Neural cell (in vitro differentiated cells): ENCODE results near the gene HPGD. TPM values are rescaled to one million over a fixed set of nuclear protein-coding genes. Genes with fewer than 3 reads are reported as not detected.

Source experiments
- H2AFZ ChIP-seq: fragments of 200-600, 300-800 bp; sonication (generic), shearing (Covaris generic); 2 replicates; pipeline ENCODE4 v1.6.0; 2014; ENCODE audit warnings: low read depth, mild to moderate bottlenecking, antibody characterized with exemption, low read length, moderate library complexity
- H3F3A ChIP-seq: fragments of 200-600 bp; shearing (Covaris generic); 2 replicates; pipeline ENCODE4 v1.6.1; 2016; ENCODE audit warnings: mild to moderate bottlenecking, moderate library complexity, mixed read lengths, antibody characterized with exemption, low read length; ENCODE audit not compliant: insufficient read depth, poor library complexity, severe bottlenecking
- H3K27ac ChIP-seq: fragments of 200-600, 300-800 bp; sonication (generic), shearing (Covaris generic); 2 replicates; pipeline ENCODE4 v1.5.1; 2014; ENCODE audit warnings: mild to moderate bottlenecking, low read length, moderate library complexity
- H3K27me3 ChIP-seq: fragments of 300-800, 200-600 bp; sonication (generic), shearing (Covaris generic); 2 replicates; pipeline ENCODE4 v1.6.0; 2014; ENCODE audit warnings: mild to moderate bottlenecking, low read depth, low read length, moderate library complexity; ENCODE audit not compliant: insufficient read depth
- H3K36me3 ChIP-seq: fragments of 300-800, 200-600 bp; sonication (generic), shearing (Covaris generic); 2 replicates; pipeline ENCODE4 v1.5.1; 2014; ENCODE audit warnings: mild to moderate bottlenecking, antibody characterized with exemption, low read length, moderate library complexity; ENCODE audit not compliant: insufficient read depth
- H3K4me2 ChIP-seq: fragments of 300-800, 200-600 bp; sonication (generic), shearing (Covaris generic); 2 replicates; pipeline ENCODE4 v1.6.0; 2014; ENCODE audit warnings: mild to moderate bottlenecking, low read length
- H3K4me3 ChIP-seq: fragments of 300-800, 200-600 bp; sonication (generic), shearing (Covaris generic); 2 replicates; pipeline ENCODE4 v1.5.1; 2014; ENCODE audit warnings: mild to moderate bottlenecking, low read length, moderate library complexity
- H3K79me2 ChIP-seq: fragments of 200-600 bp; shearing (Covaris generic); replicated peaks from 2 replicates; pipeline ENCODE4 v1.6.0; 2014; ENCODE audit warnings: mild to moderate bottlenecking, low read length, moderate library complexity; ENCODE audit not compliant: insufficient read depth
- H3K9ac ChIP-seq: fragments of 300-800, 200-600 bp; sonication (generic), shearing (Covaris generic); 2 replicates; pipeline ENCODE4 v1.6.1; 2016; ENCODE audit warnings: mild to moderate bottlenecking, low read length, mixed read lengths
- H3K9me2 ChIP-seq: fragments of 200-600 bp; shearing (Covaris generic); 2 replicates; pipeline ENCODE4 v1.6.1; 2016; ENCODE audit warnings: mild to moderate bottlenecking, low read length, mixed read lengths; ENCODE audit not compliant: insufficient read depth
- H3K9me3 ChIP-seq: fragments of 200-600, 300-800 bp; sonication (generic), shearing (Covaris generic); 2 replicates; pipeline ENCODE4 v1.6.1; 2016; ENCODE audit warnings: mild to moderate bottlenecking, mixed run types, low read length, moderate library complexity, mixed read lengths
- H4K20me1 ChIP-seq: fragments of 200-600 bp; shearing (Covaris generic); 2 replicates; pipeline ENCODE4 v1.6.1; 2016; ENCODE audit warnings: mild to moderate bottlenecking, mixed run types; ENCODE audit not compliant: insufficient read depth
- CTCF ChIP-seq: fragments of 450-650 bp; IDR thresholded peaks from 2 replicates; pipeline ENCODE4 v1.5.1; 2014; ENCODE audit warnings: antibody characterized with exemption, mild to moderate bottlenecking, moderate library complexity; ENCODE audit not compliant: poor library complexity, severe bottlenecking
- EP300 ChIP-seq: fragments of 450-650 bp; conservative IDR thresholded peaks from 2 replicates; pipeline ENCODE4 v1.6.1; 2014; ENCODE audit warnings: antibody characterized with exemption, mild to moderate bottlenecking, moderate library complexity; ENCODE audit not compliant: poor library complexity, severe bottlenecking
- EZH2 ChIP-seq: fragments of 200-600, 300-800 bp; shearing (Covaris generic), sonication (generic); IDR thresholded peaks from 2 replicates; pipeline ENCODE4 v1.6.1; 2014; ENCODE audit warnings: antibody characterized with exemption, low read length, borderline replicate concordance, mild to moderate bottlenecking; ENCODE audit not compliant: insufficient read depth, poor library complexity, severe bottlenecking
- MXI1 ChIP-seq: fragments of 450-650 bp; conservative IDR thresholded peaks from 2 replicates; pipeline ENCODE4 v1.6.1; 2014; ENCODE audit warnings: antibody characterized with exemption, mild to moderate bottlenecking; ENCODE audit not compliant: poor library complexity, severe bottlenecking
- POLR2AphosphoS5 ChIP-seq: IDR thresholded peaks from 2 replicates; pipeline ENCODE4 v1.6.1; 2012
- RAD21 ChIP-seq: fragments of 450-650 bp; conservative IDR thresholded peaks from 2 replicates; pipeline ENCODE4 v1.6.1; 2014; ENCODE audit warnings: antibody characterized with exemption, mild to moderate bottlenecking, moderate library complexity
- REST ChIP-seq: IDR thresholded peaks from 2 replicates; pipeline ENCODE4 v1.6.1; 2012; ENCODE audit warnings: borderline replicate concordance
- SMC3 ChIP-seq: fragments of 450-650 bp; conservative IDR thresholded peaks from 2 replicates; pipeline ENCODE4 v1.6.1; 2014; ENCODE audit warnings: antibody characterized with exemption, mild to moderate bottlenecking, moderate library complexity; ENCODE audit not compliant: poor library complexity
- TAF1 ChIP-seq: IDR thresholded peaks from 2 replicates; pipeline ENCODE4 v1.6.1; 2012; ENCODE audit warnings: low read depth
- polyA plus RNA-seq: library from polyadenylated mRNA; depleted of rRNA; stranded (reverse); fragments of >200 nt; gene quantifications from 2 replicates; pipeline ENCODE4 v1.2.3, GENCODE V29; 2014

The HPGD gene
- polyA plus RNA-seq, 1 donor from 2014 or later: 23.7 TPM

GRCh38 chr4:174457468-174457867 lies 64.8 kb downstream of the HPGD start:
- H3K9ac ChIP-seq: no peak overlapping the region
- no peaks in the 10 kb centered on the region for H3F3A ChIP-seq
- H3K9me2 ChIP-seq: no peaks in the 10 kb centered on the region
- no peaks in the 10 kb centered on the region for H3K79me2 ChIP-seq
- H3K27me3 ChIP-seq: no peaks in the 10 kb centered on the region
- H3K4me3 ChIP-seq: no peak overlapping the region
- no peaks in the 10 kb centered on the region for H4K20me1 ChIP-seq
- no peaks in the 10 kb centered on the region for H3K9me3 ChIP-seq
- H3K27ac ChIP-seq: no peak overlapping the region
- no peak overlapping the region for H3K4me2 ChIP-seq
- H3K36me3 ChIP-seq: no peaks in the 10 kb centered on the region
- TF ChIP-seq REST (no peak), EZH2 (no peak), CTCF (no peak)
- H2AFZ ChIP-seq: no peak overlapping the region

GRCh38 chr4:174454815-174455473 lies 67.3 kb downstream of the HPGD start:
- TF ChIP-seq EP300 (no peak), CTCF (no peak), TAF1 (no peak), REST (no peak), POLR2AphosphoS5 (no peak), MXI1 (no peak), RAD21 (no peak), SMC3 (no peak), EZH2 (no peak)

More at GRCh38 chr4:174454815-174455473, 67.3 kb downstream of the HPGD start:
- H3K4me2 ChIP-seq: no peak overlapping the region
- no peak overlapping the region for H3K27ac ChIP-seq
- H3K4me3 ChIP-seq: no peak overlapping the region
- H3K9me3 ChIP-seq: no peaks in the 10 kb centered on the region
- no peaks in the 10 kb centered on the region for H4K20me1 ChIP-seq
- no peak overlapping the region for H3K9ac ChIP-seq
- no peaks in the 10 kb centered on the region for H3K9me2 ChIP-seq
- no peaks in the 10 kb centered on the region for H3F3A ChIP-seq
- H3K79me2 ChIP-seq: no peaks in the 10 kb centered on the region
- no peaks in the 10 kb centered on the region for H3K27me3 ChIP-seq
- no peaks in the 10 kb centered on the region for H3K36me3 ChIP-seq
- H2AFZ ChIP-seq: no peak overlapping the region
